GM18511 (cell line): Measurements from ENCODE around the gene SMO.
"Not testable (repeated sequence)": the region's sequence is repeated elsewhere in the genome, so short reads cannot be mapped to it uniquely, and the experiment has no call there.

ENCODE experiments used
- ATAC-seq: cut with Tn5 transposase; IDR thresholded peaks from one replicate; pipeline ENCODE4 v1.9.1; 2021; ENCODE audit warnings: mild to moderate bottlenecking, moderate library complexity; ENCODE audit not compliant: unreplicated experiment

The SMO gene

DNA sequence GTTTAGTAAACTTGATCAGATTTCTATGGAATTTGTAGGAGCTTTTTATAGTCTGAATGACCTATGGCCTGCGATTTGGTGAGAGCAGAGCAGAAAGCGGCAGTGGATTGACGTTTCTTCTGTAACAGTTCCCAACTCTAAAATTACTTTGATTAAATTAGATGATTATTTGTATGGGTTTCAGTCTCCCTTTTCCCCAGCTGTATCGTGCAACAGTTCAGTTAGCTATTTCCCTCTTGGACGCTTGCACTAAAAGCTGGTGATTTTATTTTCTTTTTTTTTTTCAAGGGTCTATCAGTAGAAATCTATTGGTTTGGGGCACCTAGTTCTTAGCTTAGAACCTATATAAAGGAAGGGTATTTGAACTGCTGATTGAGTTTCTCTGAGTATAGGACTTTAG lies 43.2 kb downstream of the SMO start:
- ATAC-seq, result no peak

GRCh38 chr7:129238546-129238945 lies 50.1 kb downstream of the SMO start:
- no peak for ATAC-seq

GRCh38 chr7:129240119-129240820 lies 51.8 kb downstream of the SMO start:
- ATAC-seq, result no peak

- no peak for ATAC-seq
These were observed 55.8 kb downstream of the SMO start for GRCh38 chr7:129244220-129244619.

DNA sequence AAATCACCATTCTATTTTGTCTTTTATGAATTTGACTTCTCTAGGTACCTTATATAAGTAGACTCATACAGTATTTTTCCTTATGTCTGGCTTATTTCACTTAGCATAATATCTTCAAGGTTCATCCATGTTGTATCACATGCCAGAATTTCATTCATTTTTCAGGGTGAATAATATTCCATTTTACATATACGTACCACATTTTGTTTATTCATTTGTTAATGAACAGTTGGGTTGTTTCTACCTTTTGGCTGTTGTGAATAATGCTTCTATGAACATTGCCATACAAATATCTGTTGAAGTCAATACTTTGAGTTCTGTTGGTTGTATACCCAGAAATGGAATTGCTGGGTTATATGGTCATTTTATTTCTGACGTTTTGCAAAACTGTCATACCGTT lies 57.1 kb downstream of the SMO start:
- ATAC-seq, result no peak

- no peak for ATAC-seq
These were observed 58.7 kb downstream of the SMO start for GRCh38 chr7:129247087-129247486.

DNA sequence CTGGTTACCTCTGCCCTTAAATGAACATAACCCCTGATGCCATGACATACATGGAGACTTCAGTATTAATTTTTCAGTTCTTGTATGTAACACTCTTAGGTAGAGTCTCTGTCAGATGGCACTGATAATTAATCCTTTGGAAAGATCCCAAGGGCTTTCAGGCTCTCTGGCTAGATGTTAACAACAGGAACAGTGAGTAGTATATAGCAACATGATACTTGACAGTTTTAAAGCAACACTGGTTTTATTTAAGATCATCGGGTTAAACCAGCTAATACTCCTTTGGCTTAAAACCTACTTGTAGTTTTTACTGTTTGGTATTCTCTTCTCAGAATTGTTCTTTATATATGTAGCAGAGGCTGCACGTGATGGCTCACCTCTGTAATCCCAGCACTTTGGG lies 63.7 kb downstream of the SMO start:
- ATAC-seq, result no peak

- not testable (repeated sequence) for ATAC-seq
These were observed 64.2 kb downstream of the SMO start for GRCh38 chr7:129252603-129253002.

- no peak for ATAC-seq
These were observed 67.4 kb downstream of the SMO start for GRCh38 chr7:129255800-129256199.

GRCh38 chr7:129256221-129256620 lies 67.8 kb downstream of the SMO start:
- no peak for ATAC-seq

DNA sequence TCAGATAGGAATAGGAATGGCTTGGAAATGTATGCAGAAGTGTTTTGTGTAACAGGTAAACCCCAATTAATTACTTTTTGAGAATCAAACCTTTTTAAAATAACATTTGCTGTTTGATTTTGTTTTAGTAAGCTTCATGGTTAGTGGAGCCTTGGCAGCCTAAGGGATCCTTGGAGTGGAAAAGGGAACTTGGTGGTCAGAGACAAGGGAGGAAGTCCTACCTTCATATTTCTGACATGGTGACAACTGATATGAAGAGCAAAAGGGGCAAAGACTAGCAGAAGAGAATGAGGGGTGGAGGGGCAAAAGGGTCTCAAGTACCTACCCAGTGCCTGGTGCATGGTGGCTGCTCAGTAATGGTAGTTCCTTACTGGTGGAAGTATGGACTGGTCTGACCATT lies 68.7 kb downstream of the SMO start:
- ATAC-seq, result no peak

DNA sequence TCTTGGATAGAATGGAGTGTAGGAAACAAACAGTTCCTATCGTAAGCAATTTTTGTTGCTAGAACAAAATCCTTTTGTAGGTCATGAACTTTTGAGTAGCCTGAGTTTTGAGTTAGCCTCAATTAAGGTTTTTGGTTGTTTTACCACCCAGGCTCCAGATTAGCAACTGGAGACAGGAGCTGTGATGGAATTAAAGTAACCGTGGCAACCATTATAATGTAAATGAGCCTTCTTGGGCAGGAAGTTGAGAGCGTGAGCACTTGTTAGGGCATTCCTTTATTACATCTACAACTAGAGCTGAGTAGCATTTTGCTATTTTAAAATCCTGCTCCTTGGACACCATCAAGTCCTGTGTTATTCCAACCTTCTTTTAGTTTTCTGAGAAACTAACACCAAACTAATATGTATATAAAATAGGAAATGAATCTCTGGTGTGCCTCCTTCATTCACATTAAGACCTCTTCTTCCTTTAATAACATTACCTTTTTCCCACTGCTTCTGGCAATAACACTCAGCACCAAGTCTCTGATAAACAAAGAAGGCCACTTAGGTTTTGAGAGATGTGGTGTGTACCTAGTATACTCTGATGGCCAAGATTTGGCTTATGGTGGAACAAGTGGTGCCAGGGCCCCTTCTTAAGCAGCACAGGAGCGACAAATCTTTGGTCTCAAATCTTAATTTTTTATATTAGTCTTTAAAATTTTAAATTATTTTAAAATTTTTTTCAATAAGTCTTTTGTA lies 70.4 kb downstream of the SMO start:
- ATAC-seq, result no peak

DNA sequence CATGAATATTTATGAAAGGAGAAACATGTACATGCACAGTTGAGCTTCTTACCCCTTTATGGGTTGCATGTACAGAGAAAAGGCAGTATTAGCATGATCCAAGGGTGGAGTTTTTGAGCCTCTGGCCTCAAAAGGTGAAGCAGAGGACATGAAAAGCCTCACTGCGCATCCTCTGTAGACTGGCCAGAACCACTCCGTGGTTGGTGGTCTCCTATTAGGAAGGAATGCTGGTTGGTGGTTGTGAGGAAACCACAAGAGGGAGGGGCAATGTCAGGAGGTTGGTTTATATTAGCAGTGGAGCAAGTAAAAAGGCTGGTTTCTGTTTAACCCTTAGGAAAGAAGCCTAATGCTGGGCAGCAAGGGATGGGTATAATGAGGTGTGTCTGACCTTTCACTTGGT lies 73.9 kb downstream of the SMO start:
- no peak for ATAC-seq
